SK-N-SH treated with all-trans-retinoic acid at 6 μM for 48 hours (cell line): ENCODE measurements around the gene SIPA1L2.
A peak's percentile ranks its signal among the peaks of the same experiment; 100 is the strongest.

Experiments
- ATAC-seq: fragments of 200-7000 bp; cut with Tn5 transposase; 3 replicates; pipeline ENCODE4 v1.9.1; 2020; ENCODE audit warnings: mild to moderate bottlenecking, moderate library complexity
- ARNTL ChIP-seq: fragments of 450-650 bp; formaldehyde crosslinking; IDR thresholded peaks from 2 replicates; pipeline ENCODE4 v1.5.0; 2020; ENCODE audit warnings: low read depth, mild to moderate bottlenecking, moderate library complexity, borderline replicate concordance
- BACH2 ChIP-seq: fragments of 250-450 bp; sonication (Bioruptor Pico); IDR thresholded peaks from 2 replicates; pipeline ENCODE4 v1.9.0; 2021; ENCODE audit warnings: mild to moderate bottlenecking, borderline replicate concordance
- CSDC2 ChIP-seq: fragments of 250-450 bp; sonication (Bioruptor Pico); IDR thresholded peaks from 2 replicates; pipeline ENCODE4 v1.5.0; 2020; ENCODE audit warnings: mild to moderate bottlenecking, moderate library complexity
- ESRRG ChIP-seq: fragments of 250-450 bp; sonication (Bioruptor Pico); IDR thresholded peaks from 2 replicates; pipeline ENCODE4 v1.6.1; 2021; ENCODE audit warnings: mild to moderate bottlenecking
- GLIS3 ChIP-seq: fragments of 250-450 bp; sonication (Bioruptor Pico); IDR thresholded peaks from 2 replicates; pipeline ENCODE4 v1.5.0; 2020; ENCODE audit warnings: mild to moderate bottlenecking, moderate library complexity
- ISL1 ChIP-seq: fragments of 250-450 bp; sonication (Bioruptor Pico); IDR thresholded peaks from 2 replicates; pipeline ENCODE4 v2.1.2; 2022; ENCODE audit warnings: mild to moderate bottlenecking, moderate library complexity
- PPARA ChIP-seq: fragments of 250-450 bp; sonication (Bioruptor Pico); IDR thresholded peaks from 2 replicates; pipeline ENCODE4 v1.5.0; 2020; ENCODE audit warnings: mild to moderate bottlenecking, borderline replicate concordance
- ZC3H10 ChIP-seq: fragments of 250-450 bp; sonication (Bioruptor Pico); IDR thresholded peaks from 2 replicates; pipeline ENCODE4 v1.5.1; 2021; ENCODE audit warnings: mild to moderate bottlenecking, moderate library complexity
- ZFP3 ChIP-seq: fragments of 250-450 bp; sonication (Bioruptor Pico); IDR thresholded peaks from 2 replicates; pipeline ENCODE4 v1.5.0; 2020; ENCODE audit warnings: mild to moderate bottlenecking, moderate library complexity
- ZFP30 ChIP-seq: fragments of 450-650 bp; formaldehyde crosslinking; IDR thresholded peaks from 2 replicates; pipeline ENCODE4 v1.5.0; 2022; ENCODE audit warnings: mild to moderate bottlenecking, moderate library complexity
- ZNF565 ChIP-seq: fragments of 450-650 bp; formaldehyde crosslinking; conservative IDR thresholded peaks from 2 replicates; pipeline ENCODE4 v1.5.0; 2020; ENCODE audit warnings: low read depth, mild to moderate bottlenecking, moderate library complexity
- ZNF70 ChIP-seq: fragments of 450-650 bp; formaldehyde crosslinking; IDR thresholded peaks from 2 replicates; pipeline ENCODE4 v1.5.0; 2020; ENCODE audit warnings: mild to moderate bottlenecking, moderate library complexity
- ZNF8 ChIP-seq: fragments of 450-650 bp; formaldehyde crosslinking; IDR thresholded peaks from 2 replicates; pipeline ENCODE4 v1.5.0; 2020; ENCODE audit warnings: mild to moderate bottlenecking, moderate library complexity
- TF ChIP-seq, protein P1 (sequence below): fragments of 250-450 bp; sonication (Bioruptor Pico); IDR thresholded peaks from 2 replicates; pipeline ENCODE4 v1.8.0; 2021; ENCODE audit warnings: low read depth, mild to moderate bottlenecking, moderate library complexity, borderline replicate concordance
- TF ChIP-seq, protein P2 (sequence below): fragments of 250-450 bp; sonication (Bioruptor Pico); IDR thresholded peaks from 2 replicates; pipeline ENCODE4 v1.8.0; 2020; ENCODE audit warnings: mild to moderate bottlenecking, moderate library complexity, borderline replicate concordance
- TF ChIP-seq, protein P3 (sequence below): fragments of 250-450 bp; sonication (Bioruptor Pico); IDR thresholded peaks from 2 replicates; pipeline ENCODE4 v1.5.1; 2021; ENCODE audit warnings: mild to moderate bottlenecking, moderate library complexity
- TF ChIP-seq, protein P4 (sequence below): fragments of 250-450 bp; sonication (Bioruptor Pico); IDR thresholded peaks from 2 replicates; pipeline ENCODE4 v1.5.0; 2020; ENCODE audit warnings: mild to moderate bottlenecking, moderate library complexity
- TF ChIP-seq, protein P5 (sequence below): fragments of 250-450 bp; sonication (Bioruptor Pico); IDR thresholded peaks from 2 replicates; pipeline ENCODE4 v1.5.1; 2020; ENCODE audit warnings: low read depth, mild to moderate bottlenecking, moderate library complexity

SIPA1L2 gene, protein sequence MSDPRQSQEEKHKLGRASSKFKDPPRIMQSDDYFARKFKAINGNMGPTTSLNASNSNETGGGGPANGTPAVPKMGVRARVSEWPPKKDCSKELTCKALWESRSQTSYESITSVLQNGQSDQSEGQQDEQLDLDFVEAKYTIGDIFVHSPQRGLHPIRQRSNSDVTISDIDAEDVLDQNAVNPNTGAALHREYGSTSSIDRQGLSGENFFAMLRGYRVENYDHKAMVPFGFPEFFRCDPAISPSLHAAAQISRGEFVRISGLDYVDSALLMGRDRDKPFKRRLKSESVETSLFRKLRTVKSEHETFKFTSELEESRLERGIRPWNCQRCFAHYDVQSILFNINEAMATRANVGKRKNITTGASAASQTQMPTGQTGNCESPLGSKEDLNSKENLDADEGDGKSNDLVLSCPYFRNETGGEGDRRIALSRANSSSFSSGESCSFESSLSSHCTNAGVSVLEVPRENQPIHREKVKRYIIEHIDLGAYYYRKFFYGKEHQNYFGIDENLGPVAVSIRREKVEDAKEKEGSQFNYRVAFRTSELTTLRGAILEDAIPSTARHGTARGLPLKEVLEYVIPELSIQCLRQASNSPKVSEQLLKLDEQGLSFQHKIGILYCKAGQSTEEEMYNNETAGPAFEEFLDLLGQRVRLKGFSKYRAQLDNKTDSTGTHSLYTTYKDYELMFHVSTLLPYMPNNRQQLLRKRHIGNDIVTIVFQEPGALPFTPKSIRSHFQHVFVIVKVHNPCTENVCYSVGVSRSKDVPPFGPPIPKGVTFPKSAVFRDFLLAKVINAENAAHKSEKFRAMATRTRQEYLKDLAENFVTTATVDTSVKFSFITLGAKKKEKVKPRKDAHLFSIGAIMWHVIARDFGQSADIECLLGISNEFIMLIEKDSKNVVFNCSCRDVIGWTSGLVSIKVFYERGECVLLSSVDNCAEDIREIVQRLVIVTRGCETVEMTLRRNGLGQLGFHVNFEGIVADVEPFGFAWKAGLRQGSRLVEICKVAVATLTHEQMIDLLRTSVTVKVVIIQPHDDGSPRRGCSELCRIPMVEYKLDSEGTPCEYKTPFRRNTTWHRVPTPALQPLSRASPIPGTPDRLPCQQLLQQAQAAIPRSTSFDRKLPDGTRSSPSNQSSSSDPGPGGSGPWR (N-terminal part only)

DNA sequence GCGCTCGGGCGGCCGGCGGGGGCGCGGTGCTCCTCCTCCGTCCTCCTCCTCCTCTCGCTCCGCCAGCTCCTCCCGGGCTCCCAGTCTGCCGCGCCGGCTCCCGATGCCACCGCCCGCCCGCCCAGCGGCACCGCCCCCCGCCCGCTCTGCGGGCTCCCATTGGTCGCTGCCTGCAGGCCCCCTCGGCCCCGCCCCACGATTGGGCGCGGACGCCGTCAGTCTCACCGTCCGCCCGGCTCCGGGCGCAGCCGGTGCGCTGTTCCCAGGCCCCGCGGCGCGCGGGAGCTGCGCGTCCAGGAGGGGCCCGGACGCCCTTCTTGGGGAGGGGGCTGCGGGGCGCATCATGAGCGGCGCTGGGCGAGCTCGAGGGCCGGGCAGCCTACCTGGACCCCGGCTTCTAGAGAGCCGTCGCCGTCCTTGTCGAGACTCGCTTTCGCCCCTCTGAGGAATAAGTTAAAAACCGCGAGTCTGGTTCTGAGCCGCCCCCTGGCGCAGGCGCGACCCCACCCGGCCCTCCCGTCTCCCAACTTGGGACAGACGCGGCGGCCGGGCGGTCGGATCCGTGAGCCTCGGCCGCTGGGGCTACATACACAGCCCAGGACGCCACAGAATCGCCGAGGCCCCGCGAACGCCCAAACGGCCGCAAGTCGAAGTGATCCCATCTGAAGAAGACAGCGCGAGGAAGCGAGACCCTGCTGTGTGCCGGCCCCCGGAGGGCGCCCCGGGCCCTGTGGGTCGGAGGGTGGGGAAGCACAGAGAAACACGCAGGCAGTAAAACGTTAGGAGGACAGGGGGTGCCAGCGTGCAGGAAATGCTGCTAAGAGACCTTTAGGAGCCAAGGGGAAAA lies at the start of gene SIPA1L2:
TSS of gene SIPA1L2 (minus strand) at position 87 of the 847 bp plus-strand sequence. CDS start 114,794 bp downstream, outside the sequence.
- ATAC-seq = peak; percentile 97
- TF ChIP-seq, protein P1, sequence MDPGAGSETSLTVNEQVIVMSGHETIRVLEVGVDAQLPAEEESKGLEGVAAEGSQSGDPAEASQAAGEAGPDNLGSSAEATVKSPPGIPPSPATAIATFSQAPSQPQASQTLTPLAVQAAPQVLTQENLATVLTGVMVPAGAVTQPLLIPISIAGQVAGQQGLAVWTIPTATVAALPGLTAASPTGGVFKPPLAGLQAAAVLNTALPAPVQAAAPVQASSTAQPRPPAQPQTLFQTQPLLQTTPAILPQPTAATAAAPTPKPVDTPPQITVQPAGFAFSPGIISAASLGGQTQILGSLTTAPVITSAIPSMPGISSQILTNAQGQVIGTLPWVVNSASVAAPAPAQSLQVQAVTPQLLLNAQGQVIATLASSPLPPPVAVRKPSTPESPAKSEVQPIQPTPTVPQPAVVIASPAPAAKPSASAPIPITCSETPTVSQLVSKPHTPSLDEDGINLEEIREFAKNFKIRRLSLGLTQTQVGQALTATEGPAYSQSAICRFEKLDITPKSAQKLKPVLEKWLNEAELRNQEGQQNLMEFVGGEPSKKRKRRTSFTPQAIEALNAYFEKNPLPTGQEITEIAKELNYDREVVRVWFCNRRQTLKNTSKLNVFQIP (CRISPR knock-in tag) = no peak
- TF ChIP-seq ZNF8 (CRISPR knock-in tag) (no peak), ZNF70 (CRISPR knock-in tag) (no peak), ZFP30 (CRISPR knock-in tag) (no peak), PPARA (CRISPR knock-in tag) (no peak), ISL1 (CRISPR knock-in tag) (no peak), ZC3H10 (CRISPR knock-in tag) (no peak), BACH2 (CRISPR knock-in tag) (no peak), CSDC2 (CRISPR knock-in tag) (no peak), ZFP3 (no peak), ZNF565 (no peak), ARNTL (CRISPR knock-in tag) (no peak), GLIS3 (CRISPR knock-in tag) (no peak), ESRRG (CRISPR knock-in tag) (no peak)
- TF ChIP-seq, protein P2, sequence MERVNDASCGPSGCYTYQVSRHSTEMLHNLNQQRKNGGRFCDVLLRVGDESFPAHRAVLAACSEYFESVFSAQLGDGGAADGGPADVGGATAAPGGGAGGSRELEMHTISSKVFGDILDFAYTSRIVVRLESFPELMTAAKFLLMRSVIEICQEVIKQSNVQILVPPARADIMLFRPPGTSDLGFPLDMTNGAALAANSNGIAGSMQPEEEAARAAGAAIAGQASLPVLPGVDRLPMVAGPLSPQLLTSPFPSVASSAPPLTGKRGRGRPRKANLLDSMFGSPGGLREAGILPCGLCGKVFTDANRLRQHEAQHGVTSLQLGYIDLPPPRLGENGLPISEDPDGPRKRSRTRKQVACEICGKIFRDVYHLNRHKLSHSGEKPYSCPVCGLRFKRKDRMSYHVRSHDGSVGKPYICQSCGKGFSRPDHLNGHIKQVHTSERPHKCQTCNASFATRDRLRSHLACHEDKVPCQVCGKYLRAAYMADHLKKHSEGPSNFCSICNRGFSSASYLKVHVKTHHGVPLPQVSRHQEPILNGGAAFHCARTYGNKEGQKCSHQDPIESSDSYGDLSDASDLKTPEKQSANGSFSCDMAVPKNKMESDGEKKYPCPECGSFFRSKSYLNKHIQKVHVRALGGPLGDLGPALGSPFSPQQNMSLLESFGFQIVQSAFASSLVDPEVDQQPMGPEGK (CRISPR knock-in tag) = no peak
- TF ChIP-seq, protein P3, sequence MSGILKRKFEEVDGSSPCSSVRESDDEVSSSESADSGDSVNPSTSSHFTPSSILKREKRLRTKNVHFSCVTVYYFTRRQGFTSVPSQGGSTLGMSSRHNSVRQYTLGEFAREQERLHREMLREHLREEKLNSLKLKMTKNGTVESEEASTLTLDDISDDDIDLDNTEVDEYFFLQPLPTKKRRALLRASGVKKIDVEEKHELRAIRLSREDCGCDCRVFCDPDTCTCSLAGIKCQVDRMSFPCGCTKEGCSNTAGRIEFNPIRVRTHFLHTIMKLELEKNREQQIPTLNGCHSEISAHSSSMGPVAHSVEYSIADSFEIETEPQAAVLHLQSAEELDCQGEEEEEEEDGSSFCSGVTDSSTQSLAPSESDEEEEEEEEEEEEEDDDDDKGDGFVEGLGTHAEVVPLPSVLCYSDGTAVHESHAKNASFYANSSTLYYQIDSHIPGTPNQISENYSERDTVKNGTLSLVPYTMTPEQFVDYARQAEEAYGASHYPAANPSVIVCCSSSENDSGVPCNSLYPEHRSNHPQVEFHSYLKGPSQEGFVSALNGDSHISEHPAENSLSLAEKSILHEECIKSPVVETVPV (CRISPR knock-in tag) = no peak
- TF ChIP-seq, protein P4, sequence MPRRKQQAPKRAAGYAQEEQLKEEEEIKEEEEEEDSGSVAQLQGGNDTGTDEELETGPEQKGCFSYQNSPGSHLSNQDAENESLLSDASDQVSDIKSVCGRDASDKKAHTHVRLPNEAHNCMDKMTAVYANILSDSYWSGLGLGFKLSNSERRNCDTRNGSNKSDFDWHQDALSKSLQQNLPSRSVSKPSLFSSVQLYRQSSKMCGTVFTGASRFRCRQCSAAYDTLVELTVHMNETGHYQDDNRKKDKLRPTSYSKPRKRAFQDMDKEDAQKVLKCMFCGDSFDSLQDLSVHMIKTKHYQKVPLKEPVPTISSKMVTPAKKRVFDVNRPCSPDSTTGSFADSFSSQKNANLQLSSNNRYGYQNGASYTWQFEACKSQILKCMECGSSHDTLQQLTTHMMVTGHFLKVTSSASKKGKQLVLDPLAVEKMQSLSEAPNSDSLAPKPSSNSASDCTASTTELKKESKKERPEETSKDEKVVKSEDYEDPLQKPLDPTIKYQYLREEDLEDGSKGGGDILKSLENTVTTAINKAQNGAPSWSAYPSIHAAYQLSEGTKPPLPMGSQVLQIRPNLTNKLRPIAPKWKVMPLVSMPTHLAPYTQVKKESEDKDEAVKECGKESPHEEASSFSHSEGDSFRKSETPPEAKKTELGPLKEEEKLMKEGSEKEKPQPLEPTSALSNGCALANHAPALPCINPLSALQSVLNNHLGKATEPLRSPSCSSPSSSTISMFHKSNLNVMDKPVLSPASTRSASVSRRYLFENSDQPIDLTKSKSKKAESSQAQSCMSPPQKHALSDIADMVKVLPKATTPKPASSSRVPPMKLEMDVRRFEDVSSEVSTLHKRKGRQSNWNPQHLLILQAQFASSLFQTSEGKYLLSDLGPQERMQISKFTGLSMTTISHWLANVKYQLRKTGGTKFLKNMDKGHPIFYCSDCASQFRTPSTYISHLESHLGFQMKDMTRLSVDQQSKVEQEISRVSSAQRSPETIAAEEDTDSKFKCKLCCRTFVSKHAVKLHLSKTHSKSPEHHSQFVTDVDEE (CRISPR knock-in tag) = no peak; the same call in 1 of the 2 replicates
- TF ChIP-seq, protein P5, sequence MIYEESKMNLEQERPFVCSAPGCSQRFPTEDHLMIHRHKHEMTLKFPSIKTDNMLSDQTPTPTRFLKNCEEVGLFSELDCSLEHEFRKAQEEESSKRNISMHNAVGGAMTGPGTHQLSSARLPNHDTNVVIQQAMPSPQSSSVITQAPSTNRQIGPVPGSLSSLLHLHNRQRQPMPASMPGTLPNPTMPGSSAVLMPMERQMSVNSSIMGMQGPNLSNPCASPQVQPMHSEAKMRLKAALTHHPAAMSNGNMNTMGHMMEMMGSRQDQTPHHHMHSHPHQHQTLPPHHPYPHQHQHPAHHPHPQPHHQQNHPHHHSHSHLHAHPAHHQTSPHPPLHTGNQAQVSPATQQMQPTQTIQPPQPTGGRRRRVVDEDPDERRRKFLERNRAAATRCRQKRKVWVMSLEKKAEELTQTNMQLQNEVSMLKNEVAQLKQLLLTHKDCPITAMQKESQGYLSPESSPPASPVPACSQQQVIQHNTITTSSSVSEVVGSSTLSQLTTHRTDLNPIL (CRISPR knock-in tag) = no peak
